Activated CD4-positive, alpha-beta T cell treated with anti-CD3 and anti-CD28 coated beads for 48 hours (primary cell): Measurements from ENCODE around the gene VIPR2.

Source experiments
- DNase-seq: peaks from one replicate; pipeline ENCODE4 v3.0.0-alpha.2; 2020

Gene VIPR2

DNA sequence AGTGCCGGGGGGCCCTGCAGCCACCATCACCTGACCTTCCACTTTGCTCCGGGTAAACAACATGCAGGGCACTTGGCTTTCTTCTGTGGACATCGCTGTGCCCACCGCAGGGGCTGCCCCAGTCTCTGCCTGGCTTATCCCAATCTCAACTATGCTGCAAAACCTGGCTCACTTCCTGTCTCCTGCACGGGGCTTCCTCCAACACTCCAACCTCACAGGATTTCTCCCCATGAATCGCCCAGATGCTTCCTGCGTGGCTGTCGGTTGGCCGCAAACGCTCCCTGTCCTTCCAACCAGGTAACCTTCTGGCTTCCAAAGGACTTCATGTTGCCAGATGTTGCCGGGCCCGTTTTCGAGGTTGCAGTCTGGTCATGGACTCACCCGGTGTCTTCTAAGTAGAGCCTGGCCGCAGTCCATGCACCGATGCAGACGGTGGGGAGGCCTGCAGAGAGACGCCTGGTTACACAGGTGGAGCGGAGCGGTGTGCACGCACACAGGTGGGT, 109.0 kb downstream of the VIPR2 start:
- DNase-seq: no peak

DNA sequence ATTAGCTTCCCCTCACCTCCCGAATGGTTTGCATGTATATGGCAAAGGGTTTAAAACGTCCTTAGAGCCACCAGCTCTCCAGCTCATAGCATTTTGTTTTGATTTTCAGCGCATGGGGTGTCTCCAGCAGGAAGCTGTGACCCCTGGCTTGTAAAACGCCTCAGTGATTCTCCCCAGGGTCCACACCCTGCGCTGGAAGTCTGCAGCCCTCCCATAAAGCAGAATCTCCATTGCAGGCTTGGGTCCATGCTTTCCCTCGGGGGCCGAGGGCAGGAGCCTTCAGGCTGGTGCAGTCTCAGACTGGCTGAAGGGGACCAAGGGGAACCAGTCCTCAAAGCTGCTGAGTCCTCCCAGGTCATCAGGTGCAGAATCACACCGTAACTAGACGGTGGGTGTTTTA, 109.7 kb downstream of the VIPR2 start:
- DNase-seq: no peak

DNA sequence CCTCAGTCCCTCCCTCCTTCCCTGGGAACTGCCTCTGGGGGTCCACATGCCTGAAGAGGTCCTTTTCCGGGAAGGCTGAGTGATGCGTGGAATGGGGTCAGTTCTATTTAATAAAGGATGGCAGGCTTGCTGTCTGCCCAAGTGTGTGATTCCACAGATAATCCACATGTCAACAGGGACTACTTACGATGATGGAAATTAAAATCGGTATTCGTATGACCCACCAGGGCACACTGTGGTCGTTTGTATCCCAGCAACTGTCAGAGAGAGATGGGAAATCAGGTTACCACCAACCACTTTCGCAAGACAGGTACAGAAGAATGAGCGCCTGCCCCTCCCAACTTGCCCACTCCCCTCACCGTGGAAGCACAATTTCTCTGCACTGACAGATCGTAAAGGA, 110.3 kb downstream of the VIPR2 start:
- no peak for DNase-seq

DNA sequence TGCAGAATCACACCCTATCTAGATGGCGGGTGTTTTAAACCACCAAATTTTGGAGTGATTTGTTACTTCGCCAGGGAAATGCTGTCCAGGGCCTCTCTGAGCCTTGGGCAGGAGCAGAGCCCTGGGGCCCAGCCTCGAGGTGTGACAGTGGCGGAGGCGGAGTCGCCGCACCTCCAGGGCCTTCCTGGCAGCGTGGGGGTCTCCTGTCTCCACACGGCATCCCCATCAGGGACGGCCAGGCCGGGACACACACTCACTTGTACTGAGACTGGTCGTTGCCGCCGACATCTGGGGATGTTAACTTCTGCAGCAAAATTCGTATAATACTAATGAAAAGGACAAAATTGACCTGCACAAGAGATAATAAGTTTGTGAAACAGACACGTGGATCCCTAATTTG, 110.7 kb downstream of the VIPR2 start:
- DNase-seq: no peak

DNA sequence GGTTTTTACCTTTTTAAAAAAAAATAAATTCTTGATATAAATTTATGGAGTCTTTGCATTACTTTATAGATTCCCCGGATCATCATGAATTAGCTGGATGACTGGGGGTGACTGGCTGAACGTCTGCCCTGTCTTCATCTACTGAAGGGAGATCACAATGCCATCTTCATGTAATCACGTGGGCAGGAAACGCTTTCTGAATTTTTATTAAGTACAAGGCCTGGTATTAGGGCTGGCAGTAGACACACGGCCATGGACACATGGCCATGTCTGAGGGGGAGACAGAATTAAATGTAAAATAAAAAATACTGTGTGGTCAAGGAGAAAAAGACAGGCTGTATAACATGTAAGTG, 111.2 kb downstream of the VIPR2 start:
- no peak for DNase-seq

DNA sequence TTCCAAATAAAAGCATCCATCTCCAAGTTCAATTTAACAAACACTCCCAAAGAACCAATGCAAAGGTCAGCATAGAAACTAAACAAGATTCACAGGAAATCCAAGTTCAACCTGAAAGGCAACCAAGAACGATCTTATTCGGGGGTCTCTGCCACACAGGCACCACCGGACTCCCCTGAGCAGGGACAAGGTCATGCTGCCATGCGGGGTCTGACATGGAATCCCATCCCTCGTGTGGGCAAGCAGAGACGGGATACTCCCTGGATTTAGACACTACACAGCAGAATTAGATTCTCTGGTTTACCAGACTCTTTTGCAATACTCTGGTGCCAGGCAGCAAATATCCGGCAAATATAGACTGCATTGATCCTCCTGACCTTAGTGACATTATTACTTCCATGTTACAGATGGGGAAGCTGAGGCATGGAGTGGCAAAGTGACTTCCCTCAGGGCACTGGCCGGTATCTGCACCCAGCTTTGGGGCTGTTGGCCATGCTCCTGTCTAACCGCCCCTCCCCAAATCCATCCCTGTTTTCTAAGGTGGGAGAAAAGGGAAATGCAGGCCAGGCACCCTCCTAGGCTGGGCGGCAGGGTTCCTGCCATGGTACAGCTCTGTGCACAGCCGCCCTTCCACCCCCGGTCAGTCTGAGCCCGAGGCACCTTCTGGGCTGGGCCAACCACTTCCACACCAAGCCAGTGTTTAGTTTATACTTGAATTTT, 111.8 kb downstream of the VIPR2 start:
- DNase-seq: no peak

DNA sequence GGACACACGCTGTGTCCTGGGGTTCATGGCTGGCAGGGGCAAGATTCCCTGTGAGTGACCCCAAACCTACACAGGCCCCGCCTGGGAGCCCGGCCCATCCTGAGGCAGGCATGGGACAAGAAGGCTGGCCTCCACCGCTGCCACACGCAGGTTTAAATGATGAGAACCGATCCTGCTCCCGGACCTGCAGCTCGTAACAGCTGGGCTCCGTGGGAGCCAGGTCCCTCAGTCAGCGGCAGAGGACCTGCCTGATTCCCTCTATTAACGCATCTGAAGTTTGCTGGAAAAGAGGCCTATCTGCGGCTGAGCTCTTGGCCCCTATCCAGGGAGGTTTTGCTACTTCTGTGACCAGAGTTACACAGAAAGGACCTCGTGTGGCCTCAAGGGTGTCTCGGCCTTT, 112.3 kb downstream of the VIPR2 start:
- no peak for DNase-seq

DNA sequence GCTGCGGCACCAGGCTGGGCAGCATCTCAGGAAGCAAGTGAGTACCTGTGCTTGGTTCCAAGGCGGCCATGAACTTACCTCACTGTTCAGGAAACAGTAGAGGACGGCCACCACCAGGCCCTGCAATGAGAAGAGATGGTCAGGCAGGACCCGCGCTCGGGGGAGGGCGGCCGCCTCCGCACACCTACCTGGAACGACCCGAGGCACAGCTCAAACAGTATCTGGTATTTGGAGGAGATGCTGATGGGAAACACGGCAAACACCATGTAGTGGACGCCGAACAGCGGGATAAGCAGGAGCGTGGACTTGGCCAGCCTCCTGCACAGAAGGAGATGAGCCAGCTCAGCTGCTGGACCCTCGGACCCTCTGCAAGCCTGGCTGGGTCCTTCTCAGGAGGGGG, 112.9 kb downstream of the VIPR2 start:
- DNase-seq: no peak

DNA sequence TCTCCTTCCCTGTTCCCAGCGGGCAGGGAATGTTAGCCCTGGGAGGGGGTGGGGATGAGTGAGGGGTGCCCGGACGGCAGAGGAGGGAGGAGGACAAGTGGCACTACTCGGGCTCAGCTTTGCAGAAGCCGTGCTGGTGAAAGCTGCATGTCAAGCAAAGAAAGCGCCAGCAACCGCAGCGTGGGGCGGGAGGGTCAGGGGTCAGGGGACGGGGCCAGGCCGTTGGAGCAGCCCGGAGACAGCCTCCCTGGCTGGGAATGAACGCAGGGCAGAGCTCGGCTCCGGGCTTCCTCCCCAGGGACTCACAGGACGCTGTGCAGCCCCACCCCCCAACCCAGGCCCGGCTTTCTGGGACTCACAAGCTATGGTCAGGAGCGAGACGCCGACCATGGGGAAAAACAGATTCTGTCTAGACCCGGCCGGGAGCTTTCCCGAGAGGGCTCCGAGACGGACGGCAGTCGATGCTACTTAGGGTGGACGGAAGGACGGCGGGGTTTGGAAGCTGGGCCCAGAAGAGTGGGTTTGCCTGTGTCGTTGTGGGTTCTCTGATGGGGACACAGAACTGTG, 113.4 kb downstream of the VIPR2 start:
- DNase-seq: no peak

DNA sequence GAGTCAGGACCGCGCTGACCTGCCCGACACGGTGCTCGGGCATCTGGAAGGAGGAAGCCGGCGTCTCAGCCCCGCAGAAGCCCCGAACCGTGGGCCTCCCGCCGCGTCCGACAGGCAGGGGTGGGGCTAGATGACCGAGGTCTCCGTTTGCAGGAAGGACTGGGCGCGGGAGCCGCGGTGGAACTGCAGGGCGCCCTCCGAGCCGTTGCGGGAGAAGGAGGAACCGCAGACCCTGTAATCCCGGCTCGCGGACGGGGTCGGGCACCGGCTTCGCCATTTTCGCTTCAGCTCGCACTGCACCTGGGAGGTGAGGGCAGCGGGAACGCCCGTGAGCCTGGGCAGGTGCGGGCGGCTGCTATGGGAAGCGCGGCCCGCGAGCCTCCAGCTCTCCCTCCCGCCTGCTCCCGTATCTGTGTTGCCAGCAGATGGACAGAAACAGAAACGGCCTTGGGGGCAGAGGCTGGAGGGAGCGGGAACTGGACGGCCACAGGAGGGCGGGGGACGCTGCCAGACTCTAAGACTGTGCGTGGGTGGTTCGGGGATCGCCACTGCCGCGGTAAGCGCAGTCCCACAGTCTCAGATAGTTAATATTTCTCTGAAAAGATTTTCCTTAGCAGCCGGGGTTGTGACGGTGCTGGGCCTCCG, 114.1 kb downstream of the VIPR2 start:
- DNase-seq: peak; percentile 33

DNA sequence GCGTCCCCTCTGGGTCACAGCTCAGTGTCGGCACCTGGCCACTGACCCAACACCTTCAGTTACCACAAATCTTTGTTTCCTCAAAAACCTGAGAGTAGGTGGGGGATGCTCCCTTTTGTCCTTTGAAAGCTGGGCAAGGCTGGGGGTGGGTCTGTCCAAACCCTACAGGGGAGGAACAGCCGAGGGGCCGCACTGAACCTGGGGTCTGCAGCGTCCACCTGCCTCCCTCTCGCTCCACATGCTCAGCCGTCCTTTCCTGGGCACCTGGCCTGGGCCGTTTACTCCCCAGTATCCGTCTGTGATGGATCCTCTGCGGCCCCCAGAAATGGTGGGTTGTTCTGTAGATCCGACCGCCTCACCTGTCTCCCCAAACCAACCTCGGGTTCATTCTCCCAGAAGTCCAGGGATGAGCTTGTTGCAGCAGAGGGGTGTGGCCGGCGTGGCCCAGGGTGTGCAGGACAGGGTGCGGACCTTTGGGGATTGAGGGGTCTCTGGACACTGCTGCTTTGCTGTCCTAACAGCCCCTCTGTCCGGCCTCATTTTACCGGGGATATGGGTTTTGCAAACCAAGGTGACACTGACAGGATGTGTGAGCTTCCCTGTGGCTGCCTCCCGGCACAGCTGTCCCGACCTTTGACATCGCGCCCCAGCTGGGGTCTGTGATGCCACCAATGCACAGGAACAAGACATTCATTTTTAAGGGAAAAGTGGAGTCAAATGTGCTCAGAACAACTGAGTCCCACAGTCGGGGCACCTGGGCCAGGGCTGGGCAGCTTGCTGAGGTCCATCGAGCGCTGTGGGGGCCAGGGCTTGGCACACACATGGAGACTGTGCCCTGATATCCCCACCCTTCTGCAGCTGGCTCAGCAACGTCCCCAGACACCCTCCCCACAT, 115.9 kb downstream of the VIPR2 start:
- no peak for DNase-seq

DNA sequence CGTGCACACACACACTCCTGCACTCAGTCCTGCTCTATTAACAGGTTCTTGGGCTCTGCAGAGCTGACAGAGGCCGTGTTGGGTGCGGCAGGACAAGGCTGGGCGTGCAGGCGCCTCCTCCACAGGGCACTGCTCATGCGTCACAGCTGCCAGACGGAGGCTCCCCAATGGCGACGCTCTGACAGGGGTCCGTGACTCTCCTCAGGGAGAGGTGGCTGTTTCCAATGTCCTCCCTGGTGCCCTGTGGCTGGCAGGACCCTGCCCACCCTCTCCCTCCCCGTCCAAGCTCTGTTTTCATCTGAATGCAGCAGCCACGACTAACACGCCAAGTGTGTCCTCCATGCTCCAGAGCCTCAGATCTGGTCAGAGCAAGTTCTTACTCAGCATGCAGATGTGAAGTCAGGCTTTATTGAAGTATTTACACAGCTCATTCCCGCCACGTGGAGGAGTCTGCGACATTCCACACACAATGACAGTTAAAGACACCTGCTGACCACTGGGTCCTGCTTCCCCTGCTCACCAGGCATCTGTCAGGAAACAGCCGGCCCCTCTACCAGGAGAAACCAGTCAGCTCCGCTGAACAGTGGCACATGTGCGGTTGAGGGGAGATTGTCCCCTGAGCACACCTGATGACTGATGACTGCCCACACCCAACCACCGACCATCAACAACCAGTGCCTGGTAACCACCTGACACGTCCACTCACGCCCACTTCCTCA, 116.7 kb downstream of the VIPR2 start:
- no peak for DNase-seq

DNA sequence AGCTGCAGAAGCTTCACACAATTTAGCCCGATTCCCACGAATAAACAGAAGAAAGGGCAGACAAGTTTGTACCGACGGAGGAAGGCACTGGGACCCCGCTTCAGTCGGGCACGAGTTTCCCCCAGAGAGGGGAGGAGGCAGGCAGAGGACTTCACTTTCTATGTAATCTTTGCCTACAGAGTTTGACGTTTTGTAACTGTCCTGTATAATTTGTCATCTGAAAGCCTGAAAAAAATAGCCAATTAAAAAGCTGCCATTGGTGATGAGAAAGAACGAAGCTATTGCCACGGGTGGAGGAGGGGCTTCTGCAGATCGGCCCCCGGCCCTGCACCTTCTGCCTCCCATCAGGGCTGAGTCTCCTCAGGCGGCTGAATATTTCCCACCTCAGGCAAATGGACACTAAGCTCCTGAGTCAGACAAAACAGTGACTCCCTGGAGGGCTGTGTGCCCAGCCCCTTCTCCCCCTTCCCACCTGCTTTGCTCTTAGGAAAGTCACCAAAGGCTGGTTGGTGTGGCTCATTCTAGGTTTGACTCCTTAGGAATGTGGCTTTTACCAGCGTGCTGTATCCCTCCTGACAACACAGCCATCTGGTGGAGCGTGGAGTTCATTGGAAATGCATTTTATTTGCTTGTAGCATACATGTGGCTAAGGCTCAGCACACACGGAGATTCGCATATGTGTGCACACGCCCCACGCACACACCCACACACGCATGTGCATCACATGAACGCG, 117.4 kb downstream of the VIPR2 start:
- no peak for DNase-seq

DNA sequence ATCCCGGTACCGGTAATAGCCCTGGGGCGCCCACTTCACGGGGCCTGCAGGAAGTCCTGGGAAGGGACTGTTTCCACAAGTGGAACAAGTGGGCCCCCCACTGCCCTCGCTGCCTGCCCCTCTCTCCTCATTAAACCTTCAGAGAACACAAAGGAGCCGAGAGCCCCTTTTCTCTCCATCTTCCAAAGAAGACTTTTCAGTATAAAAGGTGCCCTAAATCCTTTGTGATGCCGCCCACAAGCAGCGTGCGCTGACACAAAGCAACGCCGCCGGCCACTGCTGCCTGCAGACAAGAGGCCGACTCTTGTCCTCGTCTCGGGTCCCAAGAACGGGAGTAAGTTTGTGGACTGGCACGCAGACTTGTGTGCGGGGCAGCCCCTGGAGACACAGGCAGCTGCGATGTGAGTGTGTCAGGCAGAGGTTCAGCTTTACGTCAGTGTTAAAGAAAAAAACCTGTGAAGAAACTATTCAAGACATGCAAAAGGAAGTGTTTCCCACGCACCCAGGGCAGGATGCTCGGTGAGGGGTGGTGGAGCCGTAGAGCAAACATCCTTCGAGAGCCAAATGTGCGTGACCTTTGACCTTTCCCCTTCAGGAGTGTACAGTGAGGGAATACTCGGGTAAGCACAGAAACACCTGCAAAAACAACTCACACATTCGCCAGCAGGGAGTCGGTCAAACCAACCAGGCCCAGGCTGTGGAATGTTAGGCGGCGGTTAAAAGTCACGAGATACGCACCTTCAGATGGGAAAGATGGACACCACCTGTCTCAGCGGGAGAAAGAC, 118.2 kb downstream of the VIPR2 start:
- peak; percentile 40 for DNase-seq

DNA sequence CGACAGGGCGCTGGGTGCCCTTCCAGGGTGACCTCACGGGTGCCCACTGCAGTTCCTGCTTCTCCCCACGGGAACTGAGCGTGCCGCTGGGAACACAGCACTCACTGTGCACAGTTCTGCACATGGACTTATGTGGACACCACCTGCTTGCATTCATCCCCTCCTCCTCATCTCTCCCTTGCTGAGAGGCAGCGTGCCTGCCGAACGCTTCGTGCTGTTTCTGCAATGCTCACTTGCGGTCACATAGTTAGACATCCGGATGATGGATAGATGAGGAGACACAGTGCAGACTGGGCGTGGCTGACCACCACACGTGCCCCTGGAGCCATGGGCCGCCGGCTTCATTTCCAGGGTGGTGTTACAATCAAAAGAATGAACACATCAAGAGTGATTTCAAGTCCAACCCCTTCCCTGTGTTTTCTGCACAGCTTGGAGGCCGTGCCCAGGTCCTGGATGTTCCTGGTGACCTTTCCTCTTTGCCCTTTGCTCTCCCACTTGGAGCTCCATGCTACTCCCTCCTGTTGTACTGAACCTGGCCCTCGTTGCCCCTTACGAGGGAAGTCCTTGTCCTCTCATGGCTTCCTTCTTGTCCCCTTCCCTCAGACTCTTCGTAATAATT, 119.4 kb downstream of the VIPR2 start:
- no peak for DNase-seq

DNA sequence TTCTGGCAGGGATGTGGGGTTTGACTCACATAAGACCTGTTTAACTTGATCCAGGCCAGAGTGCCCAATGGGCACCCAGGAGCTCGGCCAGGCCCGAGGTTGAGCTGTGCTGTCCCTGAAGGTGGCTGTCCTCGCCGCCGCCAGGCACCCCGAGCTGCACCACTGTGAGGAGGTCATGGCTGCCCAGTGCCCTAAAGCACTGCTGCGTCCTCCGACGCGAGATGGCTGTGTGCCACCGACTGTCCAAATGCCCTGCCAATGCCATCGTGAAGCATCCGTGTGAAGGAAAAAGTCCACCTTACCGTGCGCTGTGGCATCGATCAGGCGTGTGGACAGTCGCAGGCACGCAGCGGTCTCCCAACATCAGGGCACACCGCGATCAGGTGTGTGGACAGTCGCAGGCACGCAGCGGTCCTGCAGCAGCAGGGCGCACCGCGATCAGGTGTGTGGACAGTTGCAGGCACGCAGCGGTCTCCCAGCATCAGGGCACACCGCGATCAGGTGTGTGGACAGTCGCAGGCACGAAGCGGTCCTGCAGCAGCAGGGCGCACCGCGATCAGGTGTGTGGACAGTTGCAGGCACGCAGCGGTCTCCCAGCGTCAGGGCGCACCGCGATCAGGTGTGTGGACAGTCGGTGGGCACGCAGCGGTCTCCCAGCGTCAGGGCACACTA, 120.3 kb downstream of the VIPR2 start:
- DNase-seq: no peak

DNA sequence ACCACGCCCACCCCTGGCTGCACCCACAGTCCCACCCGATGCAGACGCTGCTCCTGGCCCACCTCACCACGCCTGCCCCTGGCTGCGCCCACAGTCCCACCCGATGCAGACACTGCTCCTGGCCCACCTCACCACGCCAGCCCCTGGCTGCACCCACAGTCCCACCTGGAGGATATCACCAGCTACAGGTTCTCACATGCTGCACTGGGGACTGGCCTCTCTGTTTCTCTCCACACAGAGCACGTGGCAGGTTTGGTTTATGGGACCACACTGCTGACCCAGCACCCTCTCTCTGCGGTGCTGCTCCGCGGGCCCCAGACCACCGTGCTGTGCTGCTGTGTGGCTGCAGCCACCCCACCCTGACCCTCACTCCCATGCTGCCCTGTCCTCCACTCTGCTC, 120.9 kb downstream of the VIPR2 start:
- no peak for DNase-seq

DNA sequence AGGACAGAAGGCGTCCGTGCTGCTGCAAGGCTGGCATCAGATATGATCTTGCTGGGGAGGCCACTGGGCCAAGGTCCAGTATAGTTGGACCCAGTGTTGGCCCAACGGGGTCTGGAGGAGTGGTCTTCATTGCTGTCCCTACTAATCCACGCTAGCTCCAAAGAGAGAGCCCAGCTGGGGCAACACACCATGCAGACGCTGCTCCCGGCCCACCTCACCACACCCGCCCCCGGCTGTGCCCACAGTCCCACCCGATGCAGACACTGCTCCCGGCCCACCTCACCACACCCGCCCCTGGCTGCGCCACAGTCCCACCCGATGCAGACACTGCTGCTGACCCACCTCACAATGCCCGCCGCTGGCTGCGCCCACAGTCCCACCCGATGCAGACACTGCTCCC, 121.5 kb downstream of the VIPR2 start:
- DNase-seq: no peak

DNA sequence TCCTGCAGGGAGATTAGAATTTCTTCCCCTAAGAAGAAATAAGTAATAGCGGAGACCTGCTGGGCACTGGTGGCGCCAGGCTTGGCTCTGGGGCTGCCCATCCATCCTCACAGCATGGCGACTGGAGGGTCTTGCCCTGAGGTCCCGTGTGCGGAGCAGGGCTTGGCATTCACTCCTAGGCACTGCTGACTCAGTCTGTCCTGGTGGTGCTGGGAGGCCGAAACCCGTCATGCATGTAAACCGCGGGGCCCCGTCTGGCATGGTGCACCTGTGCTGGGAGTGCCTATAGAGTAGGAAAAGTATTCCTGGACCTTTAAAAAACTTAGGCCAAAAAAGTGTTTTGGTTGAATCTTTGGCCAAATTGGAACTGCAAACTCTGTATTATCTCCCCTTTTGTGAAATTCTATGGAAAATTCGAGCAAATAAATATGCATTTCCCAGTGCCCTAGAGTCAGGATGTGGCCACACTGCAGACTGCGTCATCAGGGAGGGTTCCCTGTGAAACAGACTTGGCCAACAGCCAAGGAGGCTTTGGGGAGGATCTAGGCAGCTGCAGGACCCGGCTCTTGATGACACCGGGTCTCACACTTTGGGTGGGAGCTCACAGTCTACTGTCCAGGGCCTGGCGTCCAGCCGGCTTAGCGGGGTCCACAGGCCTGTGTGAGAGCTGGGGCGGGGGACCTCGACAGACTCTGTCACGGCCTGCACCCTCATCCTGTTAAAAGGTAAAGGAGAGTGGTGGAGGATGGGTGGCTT, 122.3 kb downstream of the VIPR2 start:
- DNase-seq: no peak
